Measurements from ENCODE around the gene GSTM1.
"Not testable (repeated sequence)": the region's sequence is repeated elsewhere in the genome, so short reads cannot be mapped to it uniquely, and the experiment has no call there.

The GSTM1 gene

DNA sequence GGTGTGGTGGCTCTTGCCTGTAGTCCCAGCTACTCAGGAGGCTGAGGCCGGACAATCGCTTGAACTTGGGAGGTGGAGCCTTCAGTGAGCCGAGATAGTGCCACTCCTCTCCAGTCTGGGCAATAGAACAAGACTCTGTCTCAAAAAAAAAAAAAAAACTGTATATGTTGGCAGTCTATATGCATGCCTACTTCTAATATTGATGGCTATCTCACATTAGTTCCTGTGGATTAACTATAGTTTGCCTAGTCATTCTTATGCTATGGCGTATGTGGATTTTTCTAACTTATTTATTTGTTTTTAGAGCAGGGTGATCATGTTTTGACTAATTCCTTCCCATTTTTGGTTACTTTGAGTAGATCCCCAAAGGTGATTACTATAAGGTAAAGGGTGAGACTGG is 9.4 kb downstream of the GSTM1 start:
- H3K36me3 Mint-ChIP-seq: no peaks in the 10 kb centered on the region
- H3K4me1 Mint-ChIP-seq: no peaks in the 10 kb centered on the region
- CTCF ChIA-PET: no interaction called here
- H3K27ac Mint-ChIP-seq: no peak overlapping the region
- H3K4me3 Mint-ChIP-seq: no peak overlapping the region
- no peaks in the 10 kb centered on the region for H3K27me3 Mint-ChIP-seq
- no peak for DNase-seq
- no peaks in the 10 kb centered on the region for H3K9me3 Mint-ChIP-seq

DNA sequence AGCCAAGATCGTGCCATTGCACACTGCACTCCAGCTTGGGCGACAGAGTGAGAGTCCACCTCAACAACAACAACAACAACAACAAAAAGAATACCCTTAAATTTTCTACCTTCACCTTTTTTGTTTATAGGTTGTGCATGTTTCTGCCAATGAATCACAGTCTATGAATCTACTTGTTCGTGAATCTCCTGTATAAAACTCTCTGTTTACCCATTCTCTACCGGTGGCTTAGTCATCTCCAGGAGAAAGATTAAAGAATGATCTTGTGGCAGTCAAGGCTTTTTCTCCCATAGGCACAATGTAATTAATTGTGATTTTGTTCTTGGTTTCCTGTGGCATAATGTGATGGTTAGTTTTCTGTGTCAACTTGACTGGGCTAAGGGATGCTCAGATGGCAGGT is 10.2 kb downstream of the GSTM1 start:
- H3K4me1 Mint-ChIP-seq, H3K4me3 Mint-ChIP-seq, CTCF ChIA-PET, H3K36me3 Mint-ChIP-seq, H3K27me3 Mint-ChIP-seq, H3K27ac Mint-ChIP-seq, H3K9me3 Mint-ChIP-seq, DNase-seq: not testable (repeated sequence)

DNA sequence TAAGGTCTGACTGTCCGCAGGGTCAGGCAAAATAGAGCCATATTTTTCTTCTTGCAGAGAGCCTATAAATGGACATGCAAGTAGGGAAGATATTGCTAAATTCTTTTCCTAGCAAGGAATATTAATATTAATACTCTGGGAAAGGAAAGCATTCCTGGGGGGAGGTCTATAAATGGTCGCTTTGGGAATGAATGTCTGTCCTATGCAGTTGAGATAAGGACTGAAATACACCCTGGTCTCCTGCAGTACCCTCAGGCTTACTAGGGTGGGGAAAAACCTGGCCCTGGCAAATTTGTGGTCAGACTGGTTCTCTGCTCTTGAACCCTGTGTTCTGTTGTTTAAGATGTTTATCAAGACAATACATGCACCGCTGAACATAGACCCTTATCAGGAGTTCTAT is 15.3 kb downstream of the GSTM1 start:
- DNase-seq, H3K9me3 Mint-ChIP-seq, H3K27me3 Mint-ChIP-seq, H3K4me1 Mint-ChIP-seq, H3K4me3 Mint-ChIP-seq, H3K27ac Mint-ChIP-seq, H3K36me3 Mint-ChIP-seq: not testable (repeated sequence)
- CTCF ChIA-PET: interaction anchor here (1.1 kb wide), 1 partner anchor 59 kb away, joined by 3 read pairs; no protein-coding TSS in a partner anchor

DNA sequence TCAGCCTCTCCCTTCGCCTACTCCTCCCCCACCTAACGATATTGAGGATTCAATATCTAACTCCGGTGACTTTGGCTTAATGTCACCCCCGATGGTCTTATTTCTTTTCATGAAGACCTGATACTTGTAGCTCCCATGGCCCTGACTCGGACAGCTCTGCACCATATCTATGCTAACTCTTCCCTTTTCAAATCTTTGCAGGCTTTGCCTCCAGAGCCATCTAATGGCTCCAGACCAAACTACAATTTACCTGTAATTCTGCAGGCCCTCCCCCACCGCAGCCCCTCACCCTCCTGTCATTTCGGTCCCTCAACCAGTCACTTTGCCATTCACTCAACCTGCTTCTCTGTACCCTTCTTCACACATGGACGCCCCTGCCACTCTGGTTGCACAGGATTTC is 16.6 kb downstream of the GSTM1 start:
- no peaks in the 10 kb centered on the region for H3K27me3 Mint-ChIP-seq
- CTCF ChIA-PET: interaction anchor here (1.1 to 2.1 kb wide), 2 partner anchors 61 to 64 kb away, joined by 3 to 7 read pairs; no protein-coding TSS in a partner anchor
- H3K4me3 Mint-ChIP-seq: no peak overlapping the region
- H3K4me1 Mint-ChIP-seq: no peaks in the 10 kb centered on the region
- DNase-seq: no peak
- H3K36me3 Mint-ChIP-seq: no peaks in the 10 kb centered on the region
- H3K27ac Mint-ChIP-seq: no peak overlapping the region
- H3K9me3 Mint-ChIP-seq: peaks cover 8% of the 10 kb centered on the region

DNA sequence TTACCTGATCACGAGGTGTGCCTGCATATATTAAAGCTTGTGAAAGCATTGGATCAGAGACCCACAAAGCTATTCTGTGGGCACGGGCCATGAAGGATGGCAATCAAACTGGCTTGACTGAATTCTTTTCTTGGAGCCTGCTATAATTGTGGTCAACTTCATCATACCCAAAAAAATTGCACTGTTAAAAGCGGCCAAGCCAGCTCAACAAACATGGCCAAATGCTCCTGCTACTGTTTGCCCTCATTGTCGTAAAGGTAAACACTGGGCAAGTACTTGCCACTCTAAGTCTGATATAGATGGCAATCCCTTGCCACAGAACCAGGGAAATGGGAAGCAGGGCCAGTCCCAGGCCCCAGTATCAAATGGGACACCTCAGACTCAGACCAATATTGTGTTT is 17.8 kb downstream of the GSTM1 start:
- no peaks in the 10 kb centered on the region for H3K27me3 Mint-ChIP-seq
- CTCF ChIA-PET: interaction anchor here (2.1 kb wide), 1 partner anchor 65 kb away, joined by 7 read pairs; no protein-coding TSS in a partner anchor
- H3K4me3 Mint-ChIP-seq: no peak overlapping the region
- no peak for DNase-seq
- no peaks in the 10 kb centered on the region for H3K36me3 Mint-ChIP-seq
- no peak overlapping the region for H3K27ac Mint-ChIP-seq
- peaks cover 13% of the 10 kb centered on the region for H3K9me3 Mint-ChIP-seq
- H3K4me1 Mint-ChIP-seq: no peaks in the 10 kb centered on the region

DNA sequence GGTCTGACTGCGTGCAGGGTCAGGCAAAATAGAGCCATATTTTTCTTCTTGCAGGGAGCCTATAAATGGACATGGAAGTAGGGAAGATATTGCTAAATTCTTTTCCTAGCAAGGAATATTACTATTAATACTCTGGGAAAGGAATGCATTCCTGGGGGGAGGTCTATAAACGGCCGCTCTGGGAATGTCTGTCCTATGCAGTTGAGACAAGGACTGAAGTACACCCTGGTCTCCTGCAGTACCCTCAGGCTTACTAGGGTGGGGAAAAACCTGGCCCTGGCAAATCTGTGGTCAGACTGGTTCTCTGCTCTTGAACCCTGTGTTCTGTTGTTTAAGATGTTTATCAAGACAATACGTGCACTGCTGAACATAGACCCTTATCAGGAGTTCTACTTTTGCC is 21.3 kb downstream of the GSTM1 start:
- Mint-ChIP-seq H3K27me3 (peaks cover 22% of the 10 kb centered on the region), H3K9me3 (peaks cover 11% of the 10 kb centered on the region)
- not testable (repeated sequence) for H3K36me3 Mint-ChIP-seq, H3K27ac Mint-ChIP-seq, H3K4me1 Mint-ChIP-seq, H3K4me3 Mint-ChIP-seq, DNase-seq
- CTCF ChIA-PET: interaction anchor here (0.7 kb wide), 1 partner anchor 69 kb away, joined by 4 read pairs; no protein-coding TSS in a partner anchor

DNA sequence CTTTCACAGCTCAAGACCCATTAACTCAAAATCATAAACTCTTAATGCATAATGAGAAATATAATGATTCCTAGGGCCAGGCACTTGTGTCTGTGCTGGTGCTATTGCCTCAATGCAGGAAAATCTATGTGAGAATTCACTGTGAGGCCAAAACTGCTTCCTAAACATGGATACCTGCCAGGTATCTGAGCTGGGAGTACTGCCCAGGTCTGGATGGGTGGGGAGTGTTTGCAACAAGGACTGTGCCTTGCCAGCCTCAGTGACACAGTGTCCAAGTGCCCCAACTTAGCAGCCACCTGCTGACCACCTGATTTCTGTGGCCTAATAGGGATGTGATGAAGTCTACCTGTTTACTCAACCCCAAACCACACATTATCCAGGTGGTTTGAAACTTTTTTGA is 22.2 kb downstream of the GSTM1 start:
- H3K4me1 Mint-ChIP-seq, H3K27ac Mint-ChIP-seq, DNase-seq, H3K4me3 Mint-ChIP-seq, H3K36me3 Mint-ChIP-seq: not testable (repeated sequence)
- H3K9me3 Mint-ChIP-seq: peaks cover 11% of the 10 kb centered on the region
- CTCF ChIA-PET: interaction anchor here (0.7 kb wide), 1 partner anchor 69 kb away, joined by 4 read pairs; no protein-coding TSS in a partner anchor
- H3K27me3 Mint-ChIP-seq: peaks cover 31% of the 10 kb centered on the region

DNA sequence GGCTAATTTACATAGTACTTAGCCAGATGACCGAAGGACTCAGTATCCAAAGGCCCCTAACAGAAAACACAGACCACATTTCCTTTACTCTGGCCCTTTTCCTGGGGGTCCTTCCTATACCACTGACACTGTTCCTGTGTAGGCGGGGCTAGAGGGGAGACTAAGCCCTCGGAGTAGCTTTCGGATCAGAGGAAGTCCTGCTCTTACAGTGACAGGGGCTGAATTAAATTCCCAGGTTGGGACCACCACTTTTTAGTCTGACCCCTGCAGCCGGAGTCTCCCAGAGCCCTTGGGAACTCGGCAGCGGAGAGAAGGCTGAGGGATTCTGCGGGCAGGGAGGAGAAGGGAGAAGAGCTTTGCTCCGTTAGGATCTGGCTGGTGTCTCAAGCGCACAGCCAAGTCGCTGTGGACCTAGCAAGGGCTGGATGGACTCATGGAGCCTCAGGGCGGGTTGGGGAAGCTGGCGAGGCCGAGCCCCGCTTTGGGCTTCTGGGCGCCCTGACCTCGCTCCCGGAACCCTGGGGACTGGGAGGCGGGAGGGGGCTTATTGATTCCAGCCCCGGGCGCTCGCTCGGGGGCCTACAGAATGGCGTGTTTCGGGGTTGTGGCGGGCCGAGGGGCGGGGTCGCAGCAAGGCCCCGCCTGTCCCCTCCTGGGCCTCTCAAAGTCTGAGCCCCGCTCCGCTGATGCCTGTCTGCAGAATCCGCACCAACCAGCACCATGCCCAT is 24.1 kb downstream of the GSTM1 start, which contains the start of gene GSTM5:
GSTM5 (plus strand) TSS at position 659 of the 728 bp plus-strand sequence; CDS start at position 721, 62 bp downstream.
- H3K27ac Mint-ChIP-seq, H3K4me3 Mint-ChIP-seq, DNase-seq, H3K4me1 Mint-ChIP-seq, CTCF ChIA-PET, H3K36me3 Mint-ChIP-seq: not testable (repeated sequence)
- peaks cover 11% of the 10 kb centered on the region for H3K9me3 Mint-ChIP-seq
- peaks cover 46% of the 10 kb centered on the region for H3K27me3 Mint-ChIP-seq

DNA sequence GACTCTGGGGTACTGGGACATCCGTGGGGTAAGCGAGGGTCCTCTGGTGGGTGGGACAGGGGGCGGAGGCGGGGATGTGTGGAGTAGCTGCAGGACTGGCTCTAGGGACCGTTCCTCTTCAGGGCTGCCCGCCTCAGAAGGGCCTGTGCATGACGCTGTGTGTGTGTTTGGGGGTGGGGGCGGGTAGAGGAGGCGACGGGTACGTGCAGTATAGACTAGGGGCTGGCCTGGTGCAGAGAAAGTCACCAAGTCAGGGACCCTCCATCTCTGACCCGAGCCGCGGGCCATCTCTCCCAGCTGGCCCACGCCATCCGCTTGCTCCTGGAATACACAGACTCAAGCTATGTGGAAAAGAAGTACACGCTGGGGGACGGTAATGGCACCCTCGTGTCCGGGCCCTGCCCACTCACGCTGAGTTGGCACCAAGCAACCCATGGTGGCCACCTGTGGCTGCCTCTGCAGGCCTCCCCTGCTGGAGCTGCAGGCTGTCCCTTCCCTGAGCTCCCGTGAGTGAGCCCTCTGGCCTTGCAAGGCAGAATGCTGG is 24.8 kb downstream of the GSTM1 start:
- Mint-ChIP-seq H3K4me1 (no peaks in the 10 kb centered on the region), H3K27ac (no peak overlapping the region), H3K4me3 (no peak overlapping the region), H3K9me3 (peaks cover 11% of the 10 kb centered on the region), H3K36me3 (no peaks in the 10 kb centered on the region), H3K27me3 (peaks cover 50% of the 10 kb centered on the region)
- no peak for DNase-seq
- CTCF ChIA-PET: no interaction called here

DNA sequence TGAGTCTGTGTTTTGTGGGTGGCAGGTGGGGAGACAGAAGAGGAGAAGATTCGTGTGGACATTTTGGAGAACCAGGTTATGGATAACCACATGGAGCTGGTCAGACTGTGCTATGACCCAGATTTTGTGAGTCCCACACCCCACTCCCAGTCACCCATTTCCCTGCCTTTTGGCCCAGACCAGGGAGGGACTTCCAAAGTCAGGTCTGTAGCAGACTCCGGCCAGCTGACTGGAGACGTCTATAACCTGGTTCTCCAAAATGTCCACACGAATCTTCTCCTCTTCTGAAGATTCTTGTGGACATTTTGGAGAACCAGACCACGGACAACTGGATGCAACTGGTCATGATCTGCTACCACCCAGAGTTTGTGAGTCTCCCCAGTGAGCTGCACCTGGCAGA is 26.0 kb downstream of the GSTM1 start:
- H3K4me1 Mint-ChIP-seq: no peaks in the 10 kb centered on the region
- no peaks in the 10 kb centered on the region for H3K36me3 Mint-ChIP-seq
- CTCF ChIA-PET: no interaction called here
- H3K9me3 Mint-ChIP-seq: peaks cover 8% of the 10 kb centered on the region
- peaks cover 52% of the 10 kb centered on the region for H3K27me3 Mint-ChIP-seq
- H3K4me3 Mint-ChIP-seq: no peak overlapping the region
- H3K27ac Mint-ChIP-seq: no peak overlapping the region
- DNase-seq: no peak

DNA sequence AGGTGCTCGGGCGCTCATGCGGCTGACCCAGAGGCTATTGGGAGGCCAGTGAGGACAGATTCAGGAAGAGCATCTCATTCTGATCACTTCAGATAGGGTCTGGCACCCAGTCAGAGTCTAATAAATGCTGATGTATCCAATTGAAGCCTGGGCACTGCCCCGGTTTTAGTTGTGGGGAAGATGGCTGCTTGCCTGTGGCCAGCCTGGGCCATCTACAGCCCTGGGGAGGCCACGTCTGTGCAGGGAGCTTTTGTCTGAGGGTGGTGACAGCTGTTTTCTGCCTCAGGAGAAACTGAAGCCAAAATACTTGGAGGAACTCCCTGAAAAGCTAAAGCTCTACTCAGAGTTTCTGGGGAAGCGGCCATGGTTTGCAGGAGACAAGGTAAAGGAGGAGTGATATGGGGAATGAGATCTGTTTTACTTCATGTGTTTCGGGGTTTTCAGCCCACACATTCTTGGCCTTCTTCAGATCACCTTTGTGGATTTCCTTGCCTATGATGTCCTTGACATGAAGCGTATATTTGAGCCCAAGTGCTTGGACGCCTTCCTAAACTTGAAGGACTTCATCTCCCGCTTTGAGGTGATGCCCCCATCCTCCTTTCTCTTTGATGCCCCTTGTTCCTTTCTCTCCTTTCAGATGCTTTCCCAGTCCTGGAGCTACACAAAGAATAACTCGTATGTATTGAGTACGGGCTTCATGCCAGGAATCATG is 27.2 kb downstream of the GSTM1 start:
- CTCF ChIA-PET: no interaction called here
- no peak overlapping the region for H3K27ac Mint-ChIP-seq
- no peak overlapping the region for H3K4me3 Mint-ChIP-seq

DNA sequence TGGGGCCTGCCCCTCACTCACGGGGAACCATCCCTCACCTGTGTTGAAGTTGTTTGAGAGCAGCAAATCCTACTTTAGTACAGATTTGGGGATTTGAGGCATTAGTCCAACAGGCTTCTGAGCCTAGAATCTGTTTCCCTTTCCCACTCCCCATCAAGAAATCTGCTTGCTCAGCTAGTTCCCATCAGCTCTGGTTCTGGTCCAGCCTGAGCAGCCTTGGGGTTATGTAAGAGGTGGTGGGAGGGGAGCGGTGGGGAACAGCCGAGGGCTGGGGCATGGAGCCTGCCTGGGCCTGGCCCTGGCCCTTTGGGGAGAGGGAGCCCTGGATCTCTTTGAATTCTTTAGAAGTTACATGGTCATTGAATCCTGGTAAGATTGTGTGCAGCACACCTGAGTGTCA is 28.5 kb downstream of the GSTM1 start:
- no peak overlapping the region for H3K4me3 Mint-ChIP-seq
- peaks cover 52% of the 10 kb centered on the region for H3K27me3 Mint-ChIP-seq
- H3K9me3 Mint-ChIP-seq: no peaks in the 10 kb centered on the region
- DNase-seq: no peak
- H3K36me3 Mint-ChIP-seq: no peaks in the 10 kb centered on the region
- CTCF ChIA-PET: interaction anchor here (1.3 to 2.1 kb wide), 2 partner anchors 67 to 76 kb away, joined by 3 to 10 read pairs; no protein-coding TSS in a partner anchor
- H3K27ac Mint-ChIP-seq: no peak overlapping the region
- H3K4me1 Mint-ChIP-seq: no peaks in the 10 kb centered on the region

More for the DNA sequence above, 27.2 kb downstream of the GSTM1 start:
- no peaks in the 10 kb centered on the region for H3K9me3 Mint-ChIP-seq
- no peaks in the 10 kb centered on the region for H3K36me3 Mint-ChIP-seq
- no peaks in the 10 kb centered on the region for H3K4me1 Mint-ChIP-seq
- DNase-seq: no peak
- H3K27me3 Mint-ChIP-seq: peaks cover 52% of the 10 kb centered on the region

DNA sequence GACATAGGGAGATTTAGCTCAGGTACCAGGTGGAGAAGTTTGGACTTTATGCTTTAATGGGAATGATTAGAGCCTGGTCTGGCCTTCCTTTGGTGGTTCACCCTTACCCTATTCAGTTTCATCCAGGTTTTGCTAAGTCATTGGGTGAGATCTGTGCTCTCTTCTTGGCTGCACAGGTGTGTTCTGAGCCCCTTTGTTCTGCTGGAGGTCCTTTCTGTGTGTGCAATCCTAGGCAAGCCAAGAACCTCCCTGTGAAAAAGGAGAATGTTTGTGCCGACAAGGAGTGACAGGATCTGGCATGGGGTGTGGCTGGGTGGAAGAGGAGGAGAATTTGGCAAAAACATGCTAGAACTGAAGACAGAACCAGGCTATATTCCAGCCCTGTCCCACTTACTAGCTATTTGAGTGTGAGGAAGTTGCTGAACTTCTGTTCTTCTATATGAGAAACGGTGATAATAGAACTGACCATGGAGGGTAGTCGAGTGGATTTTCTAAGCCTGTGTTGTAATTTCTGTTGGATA is 29.0 kb downstream of the GSTM1 start:
- peaks cover 54% of the 10 kb centered on the region for H3K27me3 Mint-ChIP-seq
- CTCF ChIA-PET: interaction anchor here (0.9 to 2.1 kb wide), 3 partner anchors 56 to 77 kb away, joined by 3 to 10 read pairs (median 3); no protein-coding TSS in a partner anchor
- H3K4me3 Mint-ChIP-seq: no peak overlapping the region
- H3K36me3 Mint-ChIP-seq: no peaks in the 10 kb centered on the region
- DNase-seq: no peak
- H3K9me3 Mint-ChIP-seq: no peaks in the 10 kb centered on the region
- H3K27ac Mint-ChIP-seq: no peak overlapping the region
- no peaks in the 10 kb centered on the region for H3K4me1 Mint-ChIP-seq

DNA sequence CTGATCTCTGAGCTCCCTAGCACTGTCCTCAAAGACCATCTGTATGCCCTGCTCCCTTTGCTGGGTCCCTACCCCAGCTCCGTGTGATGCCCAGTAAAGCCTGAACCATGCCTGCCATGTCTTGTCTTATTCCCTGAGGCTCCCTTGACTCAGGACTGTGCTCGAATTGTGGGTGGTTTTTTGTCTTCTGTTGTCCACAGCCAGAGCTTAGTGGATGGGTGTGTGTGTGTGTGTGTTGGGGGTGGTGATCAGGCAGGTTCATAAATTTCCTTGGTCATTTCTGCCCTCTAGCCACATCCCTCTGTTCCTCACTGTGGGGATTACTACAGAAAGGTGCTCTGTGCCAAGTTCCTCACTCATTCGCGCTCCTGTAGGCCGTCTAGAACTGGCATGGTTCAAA is 30.1 kb downstream of the GSTM1 start:
- Mint-ChIP-seq H3K9me3 (no peaks in the 10 kb centered on the region), H3K4me1 (no peaks in the 10 kb centered on the region), H3K4me3 (no peak overlapping the region), H3K27ac (no peak overlapping the region), H3K27me3 (peaks cover 46% of the 10 kb centered on the region), H3K36me3 (no peaks in the 10 kb centered on the region)
- CTCF ChIA-PET: interaction anchor here (0.7 to 2.1 kb wide), 4 partner anchors 55 to 78 kb away, joined by 3 to 10 read pairs (median 3); no protein-coding TSS in a partner anchor
- no peak for DNase-seq

Data from activated naive CD4-positive, alpha-beta T cell treated with anti-CD3 and anti-CD28 coated beads, Interleukin-2, amount 10 ng/mL, durations not matched to agents 7 days and 5 days (primary cell).